Uterus (tissue), 2 donors: Measurements from ENCODE around the gene SLAMF6.

ENCODE experiments used
- POLR2A ChIP-seq, 2 donors: fragments of 450-650 bp; IDR thresholded peaks; one replicate each; pipeline ENCODE4 v1.6.1; 2016; ENCODE audit warnings: antibody characterized with exemption in 2 of 2, mild to moderate bottlenecking in 1 of 2, moderate library complexity in 1 of 2
- TF ChIP-seq, protein P1 (sequence below), 4 experiments: fragments of 200-600 bp in 2 of 4; fragments of 450-650 bp in 2 of 4; sonication (generic) in 2 of 4; IDR thresholded peaks; one replicate each; pipeline ENCODE4 v1.5.1; 2016 to 2019; ENCODE audit warnings: antibody characterized with exemption in 4 of 4, mild to moderate bottlenecking in 2 of 4, moderate library complexity in 1 of 4

DNA sequence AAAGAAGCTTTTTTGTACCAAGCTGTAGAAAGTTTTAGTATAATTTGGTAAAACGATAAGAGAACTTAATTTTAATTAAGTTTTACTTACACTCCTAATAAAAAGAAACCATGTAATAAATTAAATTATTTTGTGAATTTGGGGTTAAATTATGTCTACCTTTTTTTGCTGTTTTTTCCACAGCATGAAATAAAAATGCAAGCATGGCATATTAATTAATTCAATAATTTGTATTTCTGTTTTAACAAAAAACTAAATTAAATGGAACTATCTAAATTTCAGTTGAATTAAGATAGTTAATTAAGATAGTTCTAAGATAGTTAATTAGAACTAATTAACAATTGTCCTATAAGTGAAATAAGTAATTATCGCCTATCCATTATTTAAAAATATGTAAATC is 83.3 kb downstream of the SLAMF6 start:
- TF ChIP-seq, protein P1, sequence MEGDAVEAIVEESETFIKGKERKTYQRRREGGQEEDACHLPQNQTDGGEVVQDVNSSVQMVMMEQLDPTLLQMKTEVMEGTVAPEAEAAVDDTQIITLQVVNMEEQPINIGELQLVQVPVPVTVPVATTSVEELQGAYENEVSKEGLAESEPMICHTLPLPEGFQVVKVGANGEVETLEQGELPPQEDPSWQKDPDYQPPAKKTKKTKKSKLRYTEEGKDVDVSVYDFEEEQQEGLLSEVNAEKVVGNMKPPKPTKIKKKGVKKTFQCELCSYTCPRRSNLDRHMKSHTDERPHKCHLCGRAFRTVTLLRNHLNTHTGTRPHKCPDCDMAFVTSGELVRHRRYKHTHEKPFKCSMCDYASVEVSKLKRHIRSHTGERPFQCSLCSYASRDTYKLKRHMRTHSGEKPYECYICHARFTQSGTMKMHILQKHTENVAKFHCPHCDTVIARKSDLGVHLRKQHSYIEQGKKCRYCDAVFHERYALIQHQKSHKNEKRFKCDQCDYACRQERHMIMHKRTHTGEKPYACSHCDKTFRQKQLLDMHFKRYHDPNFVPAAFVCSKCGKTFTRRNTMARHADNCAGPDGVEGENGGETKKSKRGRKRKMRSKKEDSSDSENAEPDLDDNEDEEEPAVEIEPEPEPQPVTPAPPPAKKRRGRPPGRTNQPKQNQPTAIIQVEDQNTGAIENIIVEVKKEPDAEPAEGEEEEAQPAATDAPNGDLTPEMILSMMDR (IDR thresholded peaks at IDR 0.05): no peak
- TF ChIP-seq POLR2A (IDR thresholded peaks at IDR 0.05): no peak
